ENCODE data around the gene ATP8A2. TPM values are rescaled to one million over a fixed set of nuclear protein-coding genes. Genes with fewer than 3 reads are reported as not detected.

Gene ATP8A2
- under 1 TPM; 0.29 to 0.65 (median 0.46) TPM for total RNA-seq

DNA sequence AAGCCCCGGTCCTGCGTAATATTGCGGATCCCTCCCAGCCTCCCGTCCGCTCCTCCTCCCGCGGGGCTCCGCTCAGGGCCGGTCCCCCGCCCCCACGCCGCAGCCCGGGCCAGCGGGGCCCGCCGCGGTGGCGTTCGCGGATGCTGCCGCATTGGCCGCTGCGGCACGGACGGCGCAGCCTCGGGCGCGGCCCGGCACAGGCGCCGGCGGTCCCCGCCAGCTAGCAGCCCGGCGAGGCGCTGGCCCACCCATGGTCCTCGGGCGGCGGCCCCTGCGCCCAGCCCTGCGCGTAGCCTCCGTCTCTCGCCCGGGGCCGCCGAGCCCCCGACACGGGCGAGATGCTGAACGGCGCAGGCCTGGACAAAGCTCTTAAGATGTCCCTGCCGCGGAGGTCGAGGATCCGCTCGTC is at the start of gene ATP8A2:
TSS of gene ATP8A2 (plus strand) at position 100 of the 409 bp plus-strand sequence. CDS start at position 339, 239 bp downstream.
- Histone ChIP-seq H3K4me3 (peak within 1 kb of the TSS; percentile 40 to 54 (median 46)), H3K9me3 (no peaks in the 10 kb centered on the region), H3K4me1 (peaks cover 0 to 15% (median 12%) of the 10 kb centered on the region in 4 donors), H3K27me3 (peaks cover 0 to 72% (median 13%) of the 10 kb centered on the region in 4 donors), H3K27ac (replicated peaks in 1 of 4) (no peak within 1 kb of the TSS), H3K36me3 (no peaks in the 10 kb centered on the region)
- 0% methylated on average over 7 of the region's 58 CpGs for WGBS
- no peak for DNase-seq (ENCODE audit: extremely low spot score)
- TF ChIP-seq POLR2A (IDR thresholded peaks at IDR 0.05; ENCODE audit: low read depth) (no peak), CTCF (IDR thresholded peaks at IDR 0.05) (no peak), EP300 (IDR thresholded peaks at IDR 0.05) (no peak), POLR2AphosphoS5 (IDR thresholded peaks at IDR 0.05) (no peak)
- intact Hi-C loops (cut with DNase I), result no loop called here

DNA sequence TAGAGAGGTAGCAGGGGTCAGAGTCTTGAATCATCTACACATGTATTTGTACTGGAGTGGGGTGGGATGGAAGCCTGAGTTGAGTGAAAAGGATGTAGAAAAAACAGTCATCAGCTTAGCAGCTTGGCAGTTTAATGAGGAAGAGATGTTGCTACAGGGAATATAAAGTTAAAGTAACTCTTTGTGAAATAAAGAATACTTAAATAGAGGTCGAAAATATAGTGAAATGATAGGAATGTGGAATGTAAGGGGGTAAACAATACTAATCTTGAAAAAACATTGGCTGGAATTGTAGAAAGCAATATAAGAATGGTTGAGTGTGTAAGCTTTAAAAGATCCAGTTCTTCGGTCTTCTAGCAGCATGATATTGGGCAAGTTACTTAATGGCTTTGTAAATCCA is 47.7 kb upstream of the ATP8A2 start:
- 87% methylated on average over 2 of the region's 2 CpGs for WGBS
- Histone ChIP-seq H3K27ac (replicated peaks in 1 of 4) (no peak overlapping the region), H3K36me3 (peaks cover 50 to 88% (median 70%) of the 10 kb centered on the region in 4 donors), H3K4me1 (no peaks in the 10 kb centered on the region), H3K4me3 (no peak overlapping the region), H3K27me3 (no peaks in the 10 kb centered on the region), H3K9me3 (no peaks in the 10 kb centered on the region)
- TF ChIP-seq CTCF (IDR thresholded peaks at IDR 0.05), result no peak
- DNase-seq (ENCODE audit: extremely low spot score), result no peak
- intact Hi-C loops (cut with DNase I), result no loop called here

GRCh38 chr13:25329706-25330105 is 42.1 kb upstream of the ATP8A2 start:
- Histone ChIP-seq H3K4me1 (peaks cover 0 to 20% (median 0%) of the 10 kb centered on the region in 4 donors), H3K9me3 (no peaks in the 10 kb centered on the region), H3K27ac (replicated peaks in 1 of 4) (peak overlapping the region in 1 of 4 donors; percentile 13), H3K4me3 (no peak overlapping the region), H3K27me3 (no peaks in the 10 kb centered on the region), H3K36me3 (peaks cover 51 to 90% (median 75%) of the 10 kb centered on the region in 4 donors)
- intact Hi-C loops (cut with DNase I), result loop anchor here (5.0 kb wide), 1 partner anchor 77 kb away; no protein-coding TSS in a partner anchor
- TF ChIP-seq CTCF (IDR thresholded peaks at IDR 0.05) (no peak), EP300 (IDR thresholded peaks at IDR 0.05) (no peak), POLR2A (IDR thresholded peaks at IDR 0.05; ENCODE audit: low read depth) (no peak), POLR2AphosphoS5 (IDR thresholded peaks at IDR 0.05) (no peak)
- DNase-seq (ENCODE audit: extremely low spot score), result no peak
- 98% methylated on average over 4 of the region's 4 CpGs for WGBS

GRCh38 chr13:25330541-25330940 is 41.2 kb upstream of the ATP8A2 start:
- intact Hi-C loops (cut with DNase I), result no loop called here
- H3K36me3 ChIP-seq, result peaks cover 43 to 82% (median 68%) of the 10 kb centered on the region in 4 donors
- no peaks in the 10 kb centered on the region for H3K9me3 ChIP-seq
- no peaks in the 10 kb centered on the region for H3K27me3 ChIP-seq
- H3K4me3 ChIP-seq, result no peak overlapping the region
- no peak for DNase-seq (ENCODE audit: extremely low spot score)
- 44% methylated on average over 1 of the region's 1 CpG for WGBS
- H3K27ac ChIP-seq (replicated peaks in 1 of 4), result peak overlapping the region in 1 of 4 donors; percentile 13
- no peak for TF ChIP-seq EP300 (IDR thresholded peaks at IDR 0.05)
- TF ChIP-seq CTCF (IDR thresholded peaks at IDR 0.05), result no peak
- TF ChIP-seq POLR2AphosphoS5 (IDR thresholded peaks at IDR 0.05), result no peak
- no peak for TF ChIP-seq POLR2A (IDR thresholded peaks at IDR 0.05; ENCODE audit: low read depth)
- peaks cover 0 to 20% (median 0%) of the 10 kb centered on the region in 4 donors for H3K4me1 ChIP-seq

GRCh38 chr13:25335856-25336255 is 35.9 kb upstream of the ATP8A2 start:
- DNase-seq (ENCODE audit: extremely low spot score), result no peak
- H3K36me3 ChIP-seq, result peaks cover 25 to 68% (median 47%) of the 10 kb centered on the region in 4 donors

More at GRCh38 chr13:25335856-25336255, 35.9 kb upstream of the ATP8A2 start:
- Histone ChIP-seq H3K4me1 (peaks cover 0 to 8% (median 2%) of the 10 kb centered on the region in 4 donors), H3K27ac (replicated peaks in 1 of 4) (no peak overlapping the region), H3K27me3 (no peaks in the 10 kb centered on the region), H3K4me3 (no peak overlapping the region), H3K9me3 (no peaks in the 10 kb centered on the region)
- no peak for TF ChIP-seq POLR2A (IDR thresholded peaks at IDR 0.05; ENCODE audit: low read depth)
- no peak for TF ChIP-seq EP300 (IDR thresholded peaks at IDR 0.05)
- no peak for TF ChIP-seq CTCF (IDR thresholded peaks at IDR 0.05)
- TF ChIP-seq POLR2AphosphoS5 (IDR thresholded peaks at IDR 0.05), result no peak
- 37% methylated on average over 3 of the region's 3 CpGs for WGBS
- intact Hi-C loops (cut with DNase I), result no loop called here
